ENCODE measurements around the gene COX7A1. TPM values are rescaled to one million over a fixed set of nuclear protein-coding genes. Genes with fewer than 3 reads are reported as not detected.
"Not testable (repeated sequence)": the region's sequence is repeated elsewhere in the genome, so short reads cannot be mapped to it uniquely, and the experiment has no call there.

Gene COX7A1
- total RNA-seq, 2 experiments from 2014 or later: not detected

GRCh38 chr19:36139120-36139472 is 13.2 kb downstream of the COX7A1 start:
- H3K4me3 ChIP-seq (ENCODE audit: low read depth, low read length, poor library complexity, severe bottlenecking): peak overlapping the region; percentile 89
- no TSS peak for BruUV-seq (replicated peaks)
- intact Hi-C loops (cut with micrococcal nuclease; ENCODE audit: unreplicated experiment): loop anchor here (1.0 kb wide), 1 partner anchor 11 kb away; no protein-coding TSS in a partner anchor
- peaks cover 18% of the 10 kb centered on the region; the same call in 1 of the 2 replicates for H3K79me2 ChIP-seq (ENCODE audit: insufficient read depth, low read depth, low read length)
- H3K9me2 ChIP-seq (ENCODE audit: insufficient read depth, low read length): no peaks in the 10 kb centered on the region
- H3K9me3 ChIP-seq (ENCODE audit: low read length): no peaks in the 10 kb centered on the region
- TF ChIP-seq EZH2phosphoT487 (IDR thresholded peaks at IDR 0.05; ENCODE audit: borderline replicate concordance, low read depth, low read length) (no peak), CTCF (conservative IDR thresholded peaks at IDR 0.05; ENCODE audit: low read length) (no peak)
- POLR2A ChIA-PET: interaction anchor here (1.0 kb wide), 1 partner anchor 8 kb away, joined by 3 read pairs; no protein-coding TSS in a partner anchor
- peak overlapping the region; percentile 81 for H3K27ac ChIP-seq (ENCODE audit: low read depth, low read length, poor library complexity, severe bottlenecking)
- DNase-seq (ENCODE audit: low spot score): no peak
- CTCF ChIA-PET (ENCODE audit: unreplicated experiment): no interaction called here
- H3K4me2 ChIP-seq (ENCODE audit: low read length): peak overlapping the region; percentile 71
- H3K4me1 ChIP-seq (ENCODE audit: insufficient read depth, low read length, poor library complexity, severe bottlenecking): peaks cover 9% of the 10 kb centered on the region
- H4K20me1 ChIP-seq (ENCODE audit: insufficient read depth, low read length): no peaks in the 10 kb centered on the region
- peak overlapping the region; percentile 85 for H2AFZ ChIP-seq (ENCODE audit: low read length)
- H3K36me3 ChIP-seq (ENCODE audit: insufficient read depth, low read length): peaks cover 18% of the 10 kb centered on the region

- Histone ChIP-seq H3K36me3 (ENCODE audit: insufficient read depth, low read length) (peaks cover 5% of the 10 kb centered on the region), H3K9me3 (ENCODE audit: low read length) (no peaks in the 10 kb centered on the region), H3K4me3 (ENCODE audit: low read depth, low read length, poor library complexity, severe bottlenecking) (no peak overlapping the region), H3K4me1 (ENCODE audit: insufficient read depth, low read length, poor library complexity, severe bottlenecking) (peaks cover 9% of the 10 kb centered on the region), H3K79me2 (ENCODE audit: insufficient read depth, low read depth, low read length) (peaks cover 15% of the 10 kb centered on the region; the same call in 1 of the 2 replicates), H3K9me2 (ENCODE audit: insufficient read depth, low read length) (no peaks in the 10 kb centered on the region), H2AFZ (ENCODE audit: low read length) (no peak overlapping the region), H4K20me1 (ENCODE audit: insufficient read depth, low read length) (no peaks in the 10 kb centered on the region), H3K27ac (ENCODE audit: low read depth, low read length, poor library complexity, severe bottlenecking) (no peak overlapping the region), H3K4me2 (ENCODE audit: low read length) (no peak overlapping the region)
- intact Hi-C loops (cut with micrococcal nuclease; ENCODE audit: unreplicated experiment): no loop called here
- TF ChIP-seq EZH2phosphoT487 (IDR thresholded peaks at IDR 0.05; ENCODE audit: borderline replicate concordance, low read depth, low read length) (no peak), CTCF (conservative IDR thresholded peaks at IDR 0.05; ENCODE audit: low read length) (no peak)
- POLR2A ChIA-PET: interaction anchor here (1.0 kb wide), 1 partner anchor 9 kb away, joined by 3 read pairs; no protein-coding TSS in a partner anchor
- BruUV-seq (replicated peaks): no TSS peak
- CTCF ChIA-PET (ENCODE audit: unreplicated experiment): no interaction called here
- DNase-seq (ENCODE audit: low spot score): no peak
Observed at GRCh38 chr19:36136964-36137686, 15.1 kb downstream of the COX7A1 start.

GRCh38 chr19:36134867-36135266 is 17.4 kb downstream of the COX7A1 start:
- H4K20me1 ChIP-seq (ENCODE audit: insufficient read depth, low read length); POLR2A ChIA-PET; H2AFZ ChIP-seq (ENCODE audit: low read length); H3K9me2 ChIP-seq (ENCODE audit: insufficient read depth, low read length); intact Hi-C loops (cut with micrococcal nuclease; ENCODE audit: unreplicated experiment); DNase-seq (ENCODE audit: low spot score); H3K36me3 ChIP-seq (ENCODE audit: insufficient read depth, low read length); CTCF ChIA-PET (ENCODE audit: unreplicated experiment); H3K27ac ChIP-seq (ENCODE audit: low read depth, low read length, poor library complexity, severe bottlenecking); H3K4me3 ChIP-seq (ENCODE audit: low read depth, low read length, poor library complexity, severe bottlenecking); H3K79me2 ChIP-seq (ENCODE audit: insufficient read depth, low read depth, low read length); BruUV-seq (replicated peaks); H3K9me3 ChIP-seq (ENCODE audit: low read length); H3K4me2 ChIP-seq (ENCODE audit: low read length): not testable (repeated sequence)
- peaks cover 13% of the 10 kb centered on the region for H3K4me1 ChIP-seq (ENCODE audit: insufficient read depth, low read length, poor library complexity, severe bottlenecking)

GRCh38 chr19:36131221-36131620 is 21.0 kb downstream of the COX7A1 start:
- intact Hi-C loops (cut with micrococcal nuclease; ENCODE audit: unreplicated experiment); H4K20me1 ChIP-seq (ENCODE audit: insufficient read depth, low read length); H3K9me3 ChIP-seq (ENCODE audit: low read length); H3K4me3 ChIP-seq (ENCODE audit: low read depth, low read length, poor library complexity, severe bottlenecking); H3K79me2 ChIP-seq (ENCODE audit: insufficient read depth, low read depth, low read length); H3K4me2 ChIP-seq (ENCODE audit: low read length); H3K27ac ChIP-seq (ENCODE audit: low read depth, low read length, poor library complexity, severe bottlenecking); DNase-seq (ENCODE audit: low spot score); H3K36me3 ChIP-seq (ENCODE audit: insufficient read depth, low read length); BruUV-seq (replicated peaks); H3K9me2 ChIP-seq (ENCODE audit: insufficient read depth, low read length): not testable (repeated sequence)
- ChIA-PET POLR2A (interaction anchor here (1.0 kb wide), 1 partner anchor 9 kb away, joined by 3 read pairs; the partner anchor contains the start of gene CAPNS1), CTCF (ENCODE audit: unreplicated experiment) (interaction anchor here (0.6 kb wide), 1 partner anchor 85 kb away, joined by 3 read pairs; no protein-coding TSS in a partner anchor)
- peaks cover 21% of the 10 kb centered on the region for H3K4me1 ChIP-seq (ENCODE audit: insufficient read depth, low read length, poor library complexity, severe bottlenecking)
- H2AFZ ChIP-seq (ENCODE audit: low read length): peak overlapping the region; percentile 23; the same call in 1 of the 2 replicates

Data from OCI-LY7 (cell line).